Activated CD4-positive, alpha-beta T cell treated with anti-CD3 and anti-CD28 coated beads, Interleukin-2, amount 10 ng/mL, durations not matched to agents 7 days and 5 days (primary cell): ENCODE measurements around the gene ENO3. TPM values are rescaled to one million over a fixed set of nuclear protein-coding genes. Genes with fewer than 3 reads are reported as not detected.
A peak's percentile ranks its signal among the peaks of the same experiment; 100 is the strongest.
"Not testable (repeated sequence)": the region's sequence is repeated elsewhere in the genome, so short reads cannot be mapped to it uniquely, and the experiment has no call there.

ENCODE experiments used
- CTCF ChIA-PET: fragments of 350-600 bp; sonication (Branson Sonifier 250); formaldehyde crosslinking; loops from one replicate; lab custom pipeline; 2021; ENCODE audit warnings: antibody characterized with exemption; lab: Charles Lee
- POLR2A ChIA-PET: fragments of 350-600 bp; sonication (Branson Sonifier 250); formaldehyde crosslinking; loops from one replicate; lab custom pipeline; 2021; ENCODE audit warnings: antibody characterized with exemption; lab: Charles Lee
- DNase-seq: peaks from one replicate; pipeline ENCODE4 v3.0.0-alpha.2; 2020
- H3K27ac Mint-ChIP-seq: one replicate; pipeline ENCODE4 v1.8.0; 2021; ENCODE audit warnings: mild to moderate bottlenecking, moderate library complexity, mixed read lengths
- H3K27me3 Mint-ChIP-seq: one replicate; pipeline ENCODE4 v1.8.0; 2021; ENCODE audit warnings: mixed read lengths
- H3K36me3 Mint-ChIP-seq: one replicate; pipeline ENCODE4 v1.8.0; 2021; ENCODE audit warnings: low read depth, mixed read lengths
- H3K4me1 Mint-ChIP-seq: one replicate; pipeline ENCODE4 v1.8.0; 2021; ENCODE audit warnings: mixed read lengths
- H3K4me3 Mint-ChIP-seq: one replicate; pipeline ENCODE4 v1.8.0; 2021; ENCODE audit warnings: mild to moderate bottlenecking, moderate library complexity, mixed read lengths
- H3K9me3 Mint-ChIP-seq: one replicate; pipeline ENCODE4 v1.8.0; 2021; ENCODE audit warnings: mixed read lengths
- total RNA-seq, 2 experiments: library from RNA; stranded (reverse); gene quantifications; one replicate each; pipeline ENCODE4 v1.2.3, GENCODE V29; 2021

Gene ENO3
- total RNA-seq, 2 experiments from 2014 or later, result 44.9 to 54.8 TPM

GRCh38 chr17:4921320-4921719 is 29.6 kb upstream of the ENO3 start:
- H3K4me3 Mint-ChIP-seq, result no peak overlapping the region
- no peaks in the 10 kb centered on the region for H3K9me3 Mint-ChIP-seq
- H3K27me3 Mint-ChIP-seq, result no peaks in the 10 kb centered on the region
- peaks cover under 1% of the 10 kb centered on the region for H3K4me1 Mint-ChIP-seq
- peaks cover 2% of the 10 kb centered on the region for H3K36me3 Mint-ChIP-seq
- DNase-seq, result no peak
- POLR2A ChIA-PET, result interaction anchor here (0.6 to 0.7 kb wide), 2 partner anchors 11 to 19 kb away, joined by 6 to 7 read pairs; partner anchors contain the start of genes RNF167 and SLC25A11
- no peak overlapping the region for H3K27ac Mint-ChIP-seq
- CTCF ChIA-PET, result interaction anchor here (0.6 to 0.9 kb wide), 2 partner anchors 12 to 912 kb away, joined by 3 read pairs; no protein-coding TSS in a partner anchor

DNA sequence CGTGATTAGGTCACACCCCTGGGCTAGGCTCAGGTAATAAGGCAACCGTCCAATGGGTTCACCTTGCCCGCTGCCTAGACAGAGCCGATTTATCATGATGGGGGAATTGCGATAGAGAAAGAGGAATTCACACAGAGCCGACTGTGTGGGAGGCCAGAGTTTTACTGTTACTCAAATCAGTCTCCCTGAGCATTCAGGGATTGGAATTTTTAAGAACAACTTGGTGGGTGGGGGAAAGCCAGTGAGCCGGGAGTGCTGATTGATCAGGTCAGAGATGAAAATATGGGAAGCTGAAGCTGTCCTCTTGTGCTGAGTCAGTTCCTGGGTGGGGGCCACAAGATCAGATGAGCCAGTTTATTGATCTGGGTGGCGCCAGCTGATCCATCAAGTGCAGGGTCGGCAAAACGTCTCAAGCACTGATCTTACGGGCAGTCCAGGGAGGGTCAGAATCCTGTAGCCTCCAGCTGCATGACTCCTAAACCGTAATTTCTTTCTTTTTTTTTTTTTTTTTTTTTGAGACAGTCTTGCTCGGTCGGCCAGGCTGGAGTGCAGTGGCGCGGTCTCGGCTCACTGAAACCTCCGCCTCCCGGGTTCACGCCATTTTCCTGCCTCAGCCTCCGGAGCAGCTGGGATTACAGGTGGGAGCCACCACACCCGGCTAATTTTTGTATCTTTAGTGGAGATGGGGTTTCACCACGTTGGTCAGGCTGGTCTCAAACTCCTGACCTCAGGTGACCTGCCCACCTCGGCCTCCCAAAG is 24.2 kb upstream of the ENO3 start:
- H3K27ac Mint-ChIP-seq, DNase-seq, H3K27me3 Mint-ChIP-seq, CTCF ChIA-PET, POLR2A ChIA-PET, H3K4me3 Mint-ChIP-seq, H3K4me1 Mint-ChIP-seq, H3K9me3 Mint-ChIP-seq: not testable (repeated sequence)
- peaks cover 29% of the 10 kb centered on the region for H3K36me3 Mint-ChIP-seq

DNA sequence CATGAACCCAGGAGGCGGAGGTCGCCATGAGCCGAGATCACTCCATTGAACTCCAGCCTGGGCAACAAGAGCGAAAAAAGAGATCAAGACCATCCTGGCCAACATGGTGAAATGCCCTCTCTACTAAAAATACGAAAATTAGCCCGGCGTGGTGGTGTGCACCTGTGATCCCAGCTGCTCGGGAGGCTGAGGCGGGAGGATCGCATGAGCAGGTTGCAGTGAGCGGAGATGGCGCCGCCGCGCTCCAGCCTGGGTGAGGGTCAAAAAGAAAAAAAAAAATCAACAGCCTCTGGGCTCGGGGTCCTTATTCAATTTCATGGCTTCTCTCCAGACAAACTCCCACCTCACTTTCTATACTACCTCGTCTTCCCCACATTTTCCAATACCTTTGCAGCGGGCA is 22.0 kb upstream of the ENO3 start:
- POLR2A ChIA-PET, result no interaction called here
- CTCF ChIA-PET, result interaction anchor here (0.9 kb wide), 1 partner anchor 14 kb away, joined by 4 read pairs; no protein-coding TSS in a partner anchor
- no peaks in the 10 kb centered on the region for H3K27me3 Mint-ChIP-seq
- H3K36me3 Mint-ChIP-seq, result peaks cover 35% of the 10 kb centered on the region
- DNase-seq, result no peak
- no peak overlapping the region for H3K27ac Mint-ChIP-seq
- no peaks in the 10 kb centered on the region for H3K9me3 Mint-ChIP-seq
- H3K4me1 Mint-ChIP-seq, result peaks cover 15% of the 10 kb centered on the region
- H3K4me3 Mint-ChIP-seq, result no peak overlapping the region

DNA sequence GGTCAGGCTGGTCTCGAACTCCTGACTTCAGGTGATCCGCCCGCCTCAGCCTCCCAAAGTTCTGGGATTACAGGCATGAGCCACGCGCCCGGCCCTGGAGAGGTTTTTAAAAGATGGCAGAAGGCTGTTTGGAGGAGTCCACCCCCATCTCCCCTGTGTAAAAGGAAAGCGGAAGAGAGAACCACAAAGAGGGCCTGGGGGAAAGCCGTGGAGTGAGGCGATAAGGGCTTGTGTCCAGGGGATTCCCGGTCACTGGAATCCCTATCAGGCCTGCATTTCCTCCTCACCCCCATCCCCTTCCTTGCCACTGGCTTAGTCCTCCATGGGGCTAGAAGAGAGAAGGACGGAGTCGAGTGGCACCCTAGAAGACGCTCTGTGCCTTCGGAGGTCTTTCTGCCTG is 19.0 kb upstream of the ENO3 start, which contains the start of gene GP1BA:
Gene GP1BA, plus strand, starts transcription at position 315 of the 400 bp plus-strand sequence. CDS start 328 bp downstream, outside the sequence.
- H3K4me1 Mint-ChIP-seq, result peaks cover 28% of the 10 kb centered on the region
- no peak for DNase-seq
- H3K27me3 Mint-ChIP-seq, result no peaks in the 10 kb centered on the region
- H3K4me3 Mint-ChIP-seq, result no peak within 1 kb of the TSS
- ChIA-PET POLR2A (no interaction called here), CTCF (no interaction called here)
- H3K27ac Mint-ChIP-seq, result peak within 1 kb of the TSS; percentile 10
- no peaks in the 10 kb centered on the region for H3K9me3 Mint-ChIP-seq
- peaks cover 41% of the 10 kb centered on the region for H3K36me3 Mint-ChIP-seq

DNA sequence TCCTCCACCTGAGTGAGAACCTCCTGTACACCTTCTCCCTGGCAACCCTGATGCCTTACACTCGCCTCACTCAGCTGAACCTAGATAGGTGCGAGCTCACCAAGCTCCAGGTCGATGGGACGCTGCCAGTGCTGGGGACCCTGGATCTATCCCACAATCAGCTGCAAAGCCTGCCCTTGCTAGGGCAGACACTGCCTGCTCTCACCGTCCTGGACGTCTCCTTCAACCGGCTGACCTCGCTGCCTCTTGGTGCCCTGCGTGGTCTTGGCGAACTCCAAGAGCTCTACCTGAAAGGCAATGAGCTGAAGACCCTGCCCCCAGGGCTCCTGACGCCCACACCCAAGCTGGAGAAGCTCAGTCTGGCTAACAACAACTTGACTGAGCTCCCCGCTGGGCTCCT is 18.2 kb upstream of the ENO3 start:
- Mint-ChIP-seq H3K27ac (no peak overlapping the region), H3K27me3 (no peaks in the 10 kb centered on the region), H3K4me3 (no peak overlapping the region), H3K9me3 (no peaks in the 10 kb centered on the region), H3K4me1 (peaks cover 35% of the 10 kb centered on the region), H3K36me3 (peaks cover 42% of the 10 kb centered on the region)
- ChIA-PET CTCF (interaction anchor here (0.9 kb wide), 1 partner anchor 23 kb away, joined by 3 read pairs; no protein-coding TSS in a partner anchor), POLR2A (no interaction called here)
- no peak for DNase-seq

GRCh38 chr17:4933646-4934045 is 17.3 kb upstream of the ENO3 start:
- Mint-ChIP-seq H3K4me3 (no peak overlapping the region), H3K36me3 (peaks cover 47% of the 10 kb centered on the region), H3K9me3 (no peaks in the 10 kb centered on the region), H3K4me1 (peaks cover 43% of the 10 kb centered on the region), H3K27me3 (no peaks in the 10 kb centered on the region), H3K27ac (peak overlapping the region; percentile 41)
- no peak for DNase-seq
- ChIA-PET POLR2A (no interaction called here), CTCF (interaction anchor here (0.9 to 1.6 kb wide), 2 partner anchors 24 to 54 kb away, joined by 3 to 4 read pairs; partner anchors contain the start of gene CAMTA2)

DNA sequence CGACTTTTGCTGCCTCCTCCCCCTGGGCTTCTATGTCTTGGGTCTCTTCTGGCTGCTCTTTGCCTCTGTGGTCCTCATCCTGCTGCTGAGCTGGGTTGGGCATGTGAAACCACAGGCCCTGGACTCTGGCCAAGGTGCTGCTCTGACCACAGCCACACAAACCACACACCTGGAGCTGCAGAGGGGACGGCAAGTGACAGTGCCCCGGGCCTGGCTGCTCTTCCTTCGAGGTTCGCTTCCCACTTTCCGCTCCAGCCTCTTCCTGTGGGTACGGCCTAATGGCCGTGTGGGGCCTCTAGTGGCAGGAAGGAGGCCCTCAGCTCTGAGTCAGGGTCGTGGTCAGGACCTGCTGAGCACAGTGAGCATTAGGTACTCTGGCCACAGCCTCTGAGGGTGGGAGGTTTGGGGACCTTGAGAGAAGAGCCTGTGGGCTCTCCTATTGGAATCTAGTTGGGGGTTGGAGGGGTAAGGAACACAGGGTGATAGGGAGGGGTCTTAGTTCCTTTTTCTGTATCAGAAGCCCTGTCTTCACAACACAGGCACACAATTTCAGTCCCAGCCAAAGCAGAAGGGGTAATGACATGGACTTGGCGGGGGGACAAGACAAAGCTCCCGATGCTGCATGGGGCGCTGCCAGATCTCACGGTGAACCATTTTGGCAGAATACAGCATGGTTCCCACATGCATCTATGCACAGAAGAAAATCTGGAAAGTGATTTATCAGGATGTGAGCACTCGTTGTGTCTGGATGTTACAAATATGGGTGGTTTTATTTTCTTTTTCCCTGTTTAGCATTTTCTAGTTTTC is 16.5 kb upstream of the ENO3 start:
- Mint-ChIP-seq H3K36me3 (peaks cover 44% of the 10 kb centered on the region), H3K27me3 (no peaks in the 10 kb centered on the region), H3K4me1 (peaks cover 48% of the 10 kb centered on the region), H3K4me3 (no peak overlapping the region), H3K27ac (peak overlapping the region; percentile 41), H3K9me3 (no peaks in the 10 kb centered on the region)
- POLR2A ChIA-PET, result interaction anchor here (0.6 kb wide), 1 partner anchor 434 kb away, joined by 3 read pairs; no protein-coding TSS in a partner anchor
- CTCF ChIA-PET, result interaction anchor here (0.6 to 1.6 kb wide), 4 partner anchors 25 to 72 kb away, joined by 3 to 4 read pairs (median 3); partner anchors contain the start of gene CAMTA2
- no peak for DNase-seq

DNA sequence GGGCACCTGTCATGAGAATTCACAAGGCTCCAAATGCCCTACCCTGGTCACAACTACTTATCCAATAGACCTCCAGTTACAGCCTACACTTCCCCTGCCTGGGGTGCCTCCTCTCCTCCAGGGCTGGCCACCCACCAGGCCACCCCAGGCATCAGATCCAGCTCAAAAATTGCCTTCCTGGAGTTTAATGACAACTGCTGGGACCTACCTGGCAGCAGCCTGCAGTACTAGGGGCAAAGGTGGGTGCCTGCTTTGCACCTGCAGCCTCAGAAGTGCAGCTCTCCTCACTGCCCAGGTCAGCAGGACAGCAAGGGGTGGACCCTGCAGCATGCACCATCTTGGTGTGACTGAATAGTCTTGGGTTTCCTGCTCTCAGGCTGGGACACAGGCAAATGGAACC is 15.3 kb upstream of the ENO3 start:
- Mint-ChIP-seq H3K4me1 (peaks cover 47% of the 10 kb centered on the region), H3K27me3 (no peaks in the 10 kb centered on the region), H3K36me3 (peaks cover 48% of the 10 kb centered on the region), H3K27ac (no peak overlapping the region), H3K4me3 (no peak overlapping the region), H3K9me3 (no peaks in the 10 kb centered on the region)
- CTCF ChIA-PET, result interaction anchor here (1.2 kb wide), 1 partner anchor 48 kb away, joined by 3 read pairs; no protein-coding TSS in a partner anchor
- POLR2A ChIA-PET, result no interaction called here
- DNase-seq, result no peak

GRCh38 chr17:4936436-4936835 is 14.5 kb upstream of the ENO3 start:
- H3K27me3 Mint-ChIP-seq, result no peaks in the 10 kb centered on the region
- peaks cover 49% of the 10 kb centered on the region for H3K36me3 Mint-ChIP-seq
- DNase-seq, result no peak
- H3K4me1 Mint-ChIP-seq, result peaks cover 44% of the 10 kb centered on the region
- ChIA-PET CTCF (interaction anchor here (1.2 to 1.5 kb wide), 2 partner anchors 47 to 94 kb away, joined by 3 read pairs; no protein-coding TSS in a partner anchor), POLR2A (no interaction called here)
- H3K9me3 Mint-ChIP-seq, result no peaks in the 10 kb centered on the region
- no peak overlapping the region for H3K27ac Mint-ChIP-seq
- no peak overlapping the region for H3K4me3 Mint-ChIP-seq

GRCh38 chr17:4937553-4937952 is 13.4 kb upstream of the ENO3 start:
- H3K4me1 Mint-ChIP-seq, result peaks cover 51% of the 10 kb centered on the region
- CTCF ChIA-PET, result interaction anchor here (1.1 to 2.3 kb wide), 4 partner anchors 14 to 93 kb away, joined by 3 to 5 read pairs (median 4); no protein-coding TSS in a partner anchor
- POLR2A ChIA-PET, result no interaction called here

DNA sequence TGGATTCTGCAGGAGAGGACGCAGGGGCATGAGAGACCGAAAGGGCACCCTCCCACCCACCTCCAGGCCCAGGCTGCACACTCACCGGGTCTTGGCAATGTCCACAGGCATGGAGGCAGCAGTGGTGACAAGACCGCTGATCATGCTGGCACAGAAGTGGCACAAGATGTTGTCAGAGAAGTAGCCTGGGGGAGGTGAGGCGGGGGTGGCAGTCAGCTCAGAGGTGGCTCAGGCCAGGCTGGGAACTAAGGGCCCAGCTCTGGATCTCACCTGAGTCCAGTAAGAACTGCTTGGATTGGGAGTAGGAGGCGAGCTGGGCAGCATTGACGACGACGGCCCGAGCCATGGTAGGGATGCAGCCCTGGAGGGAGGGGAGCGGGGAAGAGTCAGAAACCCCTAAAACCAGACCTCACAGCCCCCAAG is 12.8 kb upstream of the ENO3 start:
- Mint-ChIP-seq H3K36me3 (peaks cover 63% of the 10 kb centered on the region), H3K27ac (peak overlapping the region; percentile 94), H3K4me1 (peaks cover 56% of the 10 kb centered on the region), H3K4me3 (peak overlapping the region; percentile 92), H3K9me3 (no peaks in the 10 kb centered on the region), H3K27me3 (no peaks in the 10 kb centered on the region)
- no peak for DNase-seq
- ChIA-PET CTCF (interaction anchor here (1.1 to 2.3 kb wide), 4 partner anchors 15 to 35 kb away, joined by 3 to 5 read pairs (median 4); partner anchors contain the start of gene CHRNE), POLR2A (no interaction called here)

More at GRCh38 chr17:4937553-4937952, 13.4 kb upstream of the ENO3 start:
- H3K27ac Mint-ChIP-seq, result no peak overlapping the region
- peak overlapping the region; percentile 92 for H3K4me3 Mint-ChIP-seq
- DNase-seq, result no peak
- H3K9me3 Mint-ChIP-seq, result no peaks in the 10 kb centered on the region
- H3K27me3 Mint-ChIP-seq, result no peaks in the 10 kb centered on the region
- peaks cover 59% of the 10 kb centered on the region for H3K36me3 Mint-ChIP-seq
